Endodermal cell (in vitro differentiated cells): ENCODE results near the gene RHBG. TPM values are rescaled to one million over a fixed set of nuclear protein-coding genes. Genes with fewer than 3 reads are reported as not detected.

Experiments used
- DNase-seq: peaks from one replicate; pipeline ENCODE4 v3.0.0-alpha.2; 2017
- H3K27ac ChIP-seq: 2 replicates; pipeline ENCODE4 v1.5.1; 2013; ENCODE audit warnings: mild to moderate bottlenecking, low read depth, low read length, moderate library complexity
- H3K27me3 ChIP-seq: 2 replicates; pipeline ENCODE4 v1.6.1; 2013; ENCODE audit warnings: mild to moderate bottlenecking, low read length, moderate library complexity; ENCODE audit not compliant: insufficient read depth, control insufficient read depth, poor library complexity, severe bottlenecking
- H3K36me3 ChIP-seq: 2 replicates; pipeline ENCODE4 v1.7.0; 2013; ENCODE audit warnings: mild to moderate bottlenecking, low read length, moderate library complexity; ENCODE audit not compliant: control insufficient read depth, insufficient read depth
- H3K4me1 ChIP-seq: one replicate; pipeline ENCODE4 v1.7.0; 2013; ENCODE audit warnings: low read length; ENCODE audit not compliant: control insufficient read depth, insufficient read depth
- H3K4me3 ChIP-seq: 2 replicates; pipeline ENCODE4 v1.5.1; 2013; ENCODE audit warnings: mild to moderate bottlenecking, low read length, moderate library complexity
- H3K9ac ChIP-seq: 2 replicates; pipeline ENCODE4 v1.6.1; 2013; ENCODE audit warnings: mild to moderate bottlenecking, low read length, moderate library complexity; ENCODE audit not compliant: poor library complexity, severe bottlenecking; ENCODE audit errors: extremely low read depth
- H3K9me3 ChIP-seq: 2 replicates; pipeline ENCODE4 v1.6.1; 2013; ENCODE audit warnings: mild to moderate bottlenecking, low read length, moderate library complexity; ENCODE audit not compliant: control insufficient read depth
- H3K27ac Mint-ChIP-seq: 2 replicates; pipeline ENCODE4 v1.8.0; 2020; ENCODE audit warnings: mixed read lengths
- H3K27me3 Mint-ChIP-seq: 2 replicates; pipeline ENCODE4 v1.8.0; 2021; ENCODE audit warnings: mild to moderate bottlenecking, mixed read lengths; ENCODE audit not compliant: insufficient read depth
- H3K36me3 Mint-ChIP-seq: 2 replicates; pipeline ENCODE4 v1.8.0; 2020; ENCODE audit warnings: low read depth, mixed read lengths
- H3K4me1 Mint-ChIP-seq: 2 replicates; pipeline ENCODE4 v1.8.0; 2020; ENCODE audit warnings: mixed read lengths
- H3K4me3 Mint-ChIP-seq: 2 replicates; pipeline ENCODE4 v1.8.0; 2020; ENCODE audit warnings: mild to moderate bottlenecking, moderate library complexity, mixed read lengths
- H3K9me3 Mint-ChIP-seq: 2 replicates; pipeline ENCODE4 v1.8.0; 2020; ENCODE audit warnings: mild to moderate bottlenecking, mixed read lengths
- CTCF ChIP-seq: fragments of 200-600 bp; sonication (generic); conservative IDR thresholded peaks from 2 replicates; pipeline ENCODE4 v1.5.0; 2021; ENCODE audit warnings: antibody characterized with exemption, mild to moderate bottlenecking
- WGBS, 2 experiments: methylation state at CpG; one replicate each; pipeline versions ENCODE4 v1.1.5 to v1.1.7; 2013; ENCODE audit warnings: missing lambda C conversion rate in 2 of 2, mixed read lengths in 1 of 2; ENCODE audit not compliant: insufficient coverage in 1 of 2, insufficient read length in 1 of 2; 5-methylcytosine and 5-hydroxymethylcytosine counted together
- total RNA-seq, 2 donors: library from RNA; stranded (reverse); fragmentation: NEBNext Ultra II Directional in 1 of 2; extraction: Animal tissue kit (Norgen Biotek cat#: 25700) in 1 of 2; gene quantifications; 2 replicates in 1 of 2; 3 replicates in 1 of 2; pipeline ENCODE4 v1.2.1, GENCODE V29; 2021

RHBG gene
- total RNA-seq, 2 donors from 2014 or later, result 3.9 to 4.0 TPM

GRCh38 chr1:156359249-156359648 is 9.8 kb upstream of the RHBG start:
- WGBS, 2 experiments, result 90 to 93% methylated on average over 2 to 3 of the region's 3 CpGs
- no peak overlapping the region for H3K9ac ChIP-seq
- Mint-ChIP-seq H3K36me3 (no peaks in the 10 kb centered on the region), H3K4me1 (peaks cover 6% of the 10 kb centered on the region), H3K27me3 (peaks cover 28% of the 10 kb centered on the region), H3K9me3 (peaks cover 1% of the 10 kb centered on the region), H3K27ac (no peak overlapping the region), H3K4me3 (no peak overlapping the region)
- no peaks in the 10 kb centered on the region for H3K36me3 ChIP-seq
- DNase-seq, result no peak
- no peak for TF ChIP-seq CTCF
- no peak overlapping the region for H3K27ac ChIP-seq
- H3K4me1 ChIP-seq, result no peaks in the 10 kb centered on the region
- H3K27me3 ChIP-seq, result peaks cover 12% of the 10 kb centered on the region
- no peak overlapping the region for H3K4me3 ChIP-seq
- H3K9me3 ChIP-seq, result no peaks in the 10 kb centered on the region

- Histone ChIP-seq H3K4me3 (no peak overlapping the region), H3K9ac (no peak overlapping the region), H3K27ac (no peak overlapping the region), H3K9me3 (no peaks in the 10 kb centered on the region), H3K27me3 (peaks cover 12% of the 10 kb centered on the region), H3K4me1 (no peaks in the 10 kb centered on the region), H3K36me3 (no peaks in the 10 kb centered on the region)
- Mint-ChIP-seq H3K9me3 (peaks cover 1% of the 10 kb centered on the region), H3K36me3 (no peaks in the 10 kb centered on the region), H3K4me3 (no peak overlapping the region), H3K4me1 (peaks cover 6% of the 10 kb centered on the region), H3K27me3 (peaks cover 31% of the 10 kb centered on the region), H3K27ac (no peak overlapping the region)
- peak; percentile 88 for DNase-seq
- peak; percentile 71 for TF ChIP-seq CTCF
- 50 to 51% methylated on average over 6 of the region's 6 CpGs for WGBS, 2 experiments
These were observed 9.0 kb upstream of the RHBG start for GRCh38 chr1:156359973-156360372.

- no peaks in the 10 kb centered on the region for H3K36me3 ChIP-seq
- no peak overlapping the region for H3K27ac ChIP-seq
- DNase-seq, result no peak
- no peak overlapping the region for H3K4me3 Mint-ChIP-seq
- H3K27me3 ChIP-seq, result peaks cover 12% of the 10 kb centered on the region
- no peaks in the 10 kb centered on the region for H3K4me1 ChIP-seq
- H3K4me1 Mint-ChIP-seq, result peaks cover 6% of the 10 kb centered on the region
- no peaks in the 10 kb centered on the region for H3K36me3 Mint-ChIP-seq
- H3K9ac ChIP-seq, result no peak overlapping the region
- H3K4me3 ChIP-seq, result no peak overlapping the region
- no peaks in the 10 kb centered on the region for H3K9me3 ChIP-seq
- H3K9me3 Mint-ChIP-seq, result no peaks in the 10 kb centered on the region
- H3K27me3 Mint-ChIP-seq, result peaks cover 32% of the 10 kb centered on the region
- H3K27ac Mint-ChIP-seq, result no peak overlapping the region
- 93 to 95% methylated on average over 9 to 11 of the region's 11 CpGs for WGBS, 2 experiments
- TF ChIP-seq CTCF, result no peak
These were observed 8.5 kb upstream of the RHBG start for GRCh38 chr1:156360534-156360933.
